ENCODE measurements around the gene FAM50A. TPM values are rescaled to one million over a fixed set of nuclear protein-coding genes. Genes with fewer than 3 reads are reported as not detected.
A peak's percentile ranks its signal among the peaks of the same experiment; 100 is the strongest.

FAM50A gene
- polyA plus RNA-seq, 1 experiment = 69.0 TPM

DNA sequence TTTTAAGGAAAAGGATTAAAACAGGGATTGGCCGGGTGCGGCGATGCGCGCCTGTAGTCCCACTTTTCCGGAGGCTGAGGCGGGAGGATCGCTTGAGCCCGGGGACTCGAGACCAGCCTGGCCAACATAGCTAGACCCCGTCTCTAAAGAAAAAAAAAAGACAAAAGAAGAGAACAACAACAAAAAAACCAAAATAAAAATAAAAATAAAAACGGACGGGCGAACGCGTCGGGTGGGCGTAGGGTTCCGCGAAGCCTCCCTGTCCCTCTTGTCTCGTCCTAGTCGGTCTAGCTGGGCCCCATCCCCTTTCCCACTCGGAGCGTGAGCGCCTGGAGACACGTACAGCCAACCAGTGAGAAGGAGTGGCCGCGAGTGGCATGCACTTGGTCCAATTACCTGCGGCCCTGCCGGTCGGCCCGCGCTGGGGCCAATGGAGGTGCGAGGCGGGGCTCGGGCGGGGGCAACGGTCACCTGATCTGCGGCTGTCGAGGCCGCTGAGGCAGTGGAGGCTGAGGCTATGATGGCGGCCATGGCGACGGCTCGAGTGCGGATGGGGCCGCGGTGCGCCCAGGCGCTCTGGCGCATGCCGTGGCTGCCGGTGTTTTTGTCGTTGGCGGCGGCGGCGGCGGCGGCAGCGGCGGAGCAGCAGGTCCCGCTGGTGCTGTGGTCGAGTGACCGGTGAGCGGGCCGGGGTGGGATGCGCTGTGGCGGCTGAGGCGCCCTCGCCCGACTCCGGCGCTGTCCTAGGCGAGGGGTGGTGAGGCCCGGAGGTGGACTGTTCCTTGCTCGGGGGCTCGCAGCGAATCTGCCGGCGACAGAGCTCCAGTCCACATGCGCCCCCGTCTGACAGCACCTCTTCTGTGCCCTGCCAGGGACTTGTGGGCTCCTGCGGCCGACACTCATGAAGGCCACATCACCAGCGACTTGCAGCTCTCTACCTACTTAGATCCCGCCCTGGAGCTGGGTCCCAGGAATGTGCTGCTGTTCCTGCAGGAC, 15.5 kb upstream of the FAM50A start, which contains the start of gene ATP6AP1:
TSS of gene ATP6AP1 (plus strand) at position 502 of the 996 bp plus-strand sequence. CDS start at position 518, 16 bp downstream.
- DNase-seq (ENCODE audit: low read depth, low spot score) = peak; percentile 82
- Histone ChIP-seq H3K4me3 (ENCODE audit: low read depth, low read length) (peak within 1 kb of the TSS; percentile 71), H3K27me3 (ENCODE audit: control insufficient read depth, insufficient read depth, low read length) (no peaks in the 10 kb centered on the region), H3K9me3 (ENCODE audit: control insufficient read depth, insufficient read depth, low read length) (no peaks in the 10 kb centered on the region), H3K27ac (ENCODE audit: low read depth, low read length) (no peak within 1 kb of the TSS)
- CTCF ChIA-PET = interaction anchor here (0.9 kb wide), 1 partner anchor 98 kb away, joined by 3 read pairs; no protein-coding TSS in a partner anchor
- POLR2A ChIA-PET = interaction anchor here (1.1 to 1.5 kb wide), 4 partner anchors 18 to 62 kb away, joined by 3 to 5 read pairs (median 4); partner anchors contain the start of genes RPL10, SLC10A3 and TAFAZZIN
- TF ChIP-seq, protein P1, sequence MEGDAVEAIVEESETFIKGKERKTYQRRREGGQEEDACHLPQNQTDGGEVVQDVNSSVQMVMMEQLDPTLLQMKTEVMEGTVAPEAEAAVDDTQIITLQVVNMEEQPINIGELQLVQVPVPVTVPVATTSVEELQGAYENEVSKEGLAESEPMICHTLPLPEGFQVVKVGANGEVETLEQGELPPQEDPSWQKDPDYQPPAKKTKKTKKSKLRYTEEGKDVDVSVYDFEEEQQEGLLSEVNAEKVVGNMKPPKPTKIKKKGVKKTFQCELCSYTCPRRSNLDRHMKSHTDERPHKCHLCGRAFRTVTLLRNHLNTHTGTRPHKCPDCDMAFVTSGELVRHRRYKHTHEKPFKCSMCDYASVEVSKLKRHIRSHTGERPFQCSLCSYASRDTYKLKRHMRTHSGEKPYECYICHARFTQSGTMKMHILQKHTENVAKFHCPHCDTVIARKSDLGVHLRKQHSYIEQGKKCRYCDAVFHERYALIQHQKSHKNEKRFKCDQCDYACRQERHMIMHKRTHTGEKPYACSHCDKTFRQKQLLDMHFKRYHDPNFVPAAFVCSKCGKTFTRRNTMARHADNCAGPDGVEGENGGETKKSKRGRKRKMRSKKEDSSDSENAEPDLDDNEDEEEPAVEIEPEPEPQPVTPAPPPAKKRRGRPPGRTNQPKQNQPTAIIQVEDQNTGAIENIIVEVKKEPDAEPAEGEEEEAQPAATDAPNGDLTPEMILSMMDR (IDR thresholded peaks at IDR 0.05; ENCODE audit: low read depth, low read length) = no peak

DNA sequence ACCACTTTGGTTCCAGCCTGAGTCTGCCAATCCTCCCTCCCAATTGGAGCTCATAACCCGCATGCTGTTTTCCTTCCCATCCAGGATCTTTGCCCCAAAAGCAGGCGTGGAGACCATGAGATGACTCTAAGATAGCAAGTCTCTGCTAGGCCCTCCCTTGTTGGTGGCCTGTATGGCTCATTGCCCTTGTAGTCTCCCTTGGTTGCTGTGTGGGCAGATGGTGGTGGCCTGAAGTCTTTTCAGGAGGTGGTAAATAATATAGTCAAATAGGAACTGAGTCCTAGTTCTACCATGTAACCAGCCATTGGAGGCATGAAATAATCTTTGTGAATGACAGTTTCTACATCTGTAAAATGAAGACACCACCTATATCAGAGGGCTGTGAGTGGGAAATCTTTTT, 14.2 kb upstream of the FAM50A start:
- TF ChIP-seq, protein P1 (IDR thresholded peaks at IDR 0.05; ENCODE audit: low read depth, low read length) = no peak
- Histone ChIP-seq H3K9me3 (ENCODE audit: control insufficient read depth, insufficient read depth, low read length) (no peaks in the 10 kb centered on the region), H3K27ac (ENCODE audit: low read depth, low read length) (no peak overlapping the region), H3K27me3 (ENCODE audit: control insufficient read depth, insufficient read depth, low read length) (no peaks in the 10 kb centered on the region), H3K4me3 (ENCODE audit: low read depth, low read length) (peak overlapping the region; percentile 71)
- ChIA-PET POLR2A (no interaction called here), CTCF (interaction anchor here (0.6 to 0.9 kb wide), 2 partner anchors 97 to 303 kb away, joined by 3 read pairs; no protein-coding TSS in a partner anchor)
- DNase-seq (ENCODE audit: low read depth, low spot score) = no peak

DNA sequence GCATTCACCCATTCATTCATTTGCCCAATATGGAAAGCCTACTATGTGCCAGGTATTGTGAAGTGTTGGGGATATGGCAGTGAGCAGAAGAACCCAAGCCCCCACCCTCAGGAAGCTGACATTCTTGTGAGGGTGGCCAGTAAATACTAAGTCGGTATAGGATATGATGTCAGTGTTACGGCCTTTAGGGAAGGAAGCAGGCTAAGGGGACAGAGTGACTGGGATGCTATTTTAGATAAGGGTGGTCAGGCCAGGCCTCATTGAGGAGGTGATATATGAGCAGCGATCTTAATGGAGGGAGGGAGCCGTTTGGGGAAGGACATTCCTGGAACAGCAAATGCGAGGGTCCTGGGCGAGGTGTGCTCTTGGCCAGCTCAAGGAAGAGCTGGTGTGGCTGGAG, 13.5 kb upstream of the FAM50A start:
- TF ChIP-seq, protein P1 (IDR thresholded peaks at IDR 0.05; ENCODE audit: low read depth, low read length) = no peak
- POLR2A ChIA-PET = no interaction called here
- no peak for DNase-seq (ENCODE audit: low read depth, low spot score)
- Histone ChIP-seq H3K27ac (ENCODE audit: low read depth, low read length) (no peak overlapping the region), H3K27me3 (ENCODE audit: control insufficient read depth, insufficient read depth, low read length) (no peaks in the 10 kb centered on the region), H3K9me3 (ENCODE audit: control insufficient read depth, insufficient read depth, low read length) (no peaks in the 10 kb centered on the region), H3K4me3 (ENCODE audit: low read depth, low read length) (no peak overlapping the region)
- CTCF ChIA-PET = interaction anchor here (0.6 kb wide), 1 partner anchor 302 kb away, joined by 3 read pairs; no protein-coding TSS in a partner anchor

DNA sequence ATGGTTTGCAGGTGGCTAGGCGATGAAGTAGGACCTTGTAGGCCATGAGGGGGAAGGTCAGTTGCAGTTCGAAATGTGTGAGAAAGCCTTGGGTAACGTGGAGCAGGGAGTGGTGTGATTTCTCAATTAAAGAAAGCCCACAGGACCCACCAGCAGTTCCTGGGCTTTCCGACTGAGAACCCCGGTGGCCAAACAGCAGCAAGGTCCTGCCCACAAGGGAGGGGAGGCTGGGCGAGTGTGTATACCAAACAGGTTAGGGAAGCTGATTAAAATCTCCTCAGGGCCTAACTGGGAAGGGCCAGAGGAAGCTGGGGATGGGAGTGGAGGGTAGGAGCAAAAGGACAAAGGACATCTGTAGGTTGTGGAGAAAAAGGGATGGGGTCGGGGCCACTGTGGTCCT, 13.0 kb upstream of the FAM50A start:
- Histone ChIP-seq H3K27me3 (ENCODE audit: control insufficient read depth, insufficient read depth, low read length) (no peaks in the 10 kb centered on the region), H3K27ac (ENCODE audit: low read depth, low read length) (no peak overlapping the region), H3K4me3 (ENCODE audit: low read depth, low read length) (no peak overlapping the region), H3K9me3 (ENCODE audit: control insufficient read depth, insufficient read depth, low read length) (no peaks in the 10 kb centered on the region)
- CTCF ChIA-PET = no interaction called here
- DNase-seq (ENCODE audit: low read depth, low spot score) = no peak
- POLR2A ChIA-PET = no interaction called here
- TF ChIP-seq, protein P1 (IDR thresholded peaks at IDR 0.05; ENCODE audit: low read depth, low read length) = no peak

DNA sequence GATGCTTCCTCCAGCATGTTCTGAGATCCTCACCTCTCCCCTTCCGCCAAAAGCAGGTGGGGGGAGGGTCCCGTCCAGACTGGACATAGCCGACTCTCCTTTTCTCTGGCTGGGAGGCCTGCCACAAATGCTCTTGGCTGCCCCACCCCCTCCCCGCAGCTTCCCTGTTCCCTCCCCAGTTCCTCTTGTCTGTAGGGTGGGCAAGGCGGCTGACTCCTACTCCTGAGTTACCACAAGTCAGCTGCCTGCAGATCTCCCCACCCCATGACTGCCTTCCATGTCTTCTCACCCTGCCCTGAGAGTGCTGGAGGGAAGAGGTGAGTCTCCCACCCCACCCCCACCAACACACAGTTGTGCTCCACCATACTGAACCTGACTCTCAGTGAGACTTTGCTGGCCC, 12.6 kb upstream of the FAM50A start:
- TF ChIP-seq, protein P1 (IDR thresholded peaks at IDR 0.05; ENCODE audit: low read depth, low read length) = no peak
- Histone ChIP-seq H3K27me3 (ENCODE audit: control insufficient read depth, insufficient read depth, low read length) (no peaks in the 10 kb centered on the region), H3K9me3 (ENCODE audit: control insufficient read depth, insufficient read depth, low read length) (no peaks in the 10 kb centered on the region), H3K4me3 (ENCODE audit: low read depth, low read length) (no peak overlapping the region), H3K27ac (ENCODE audit: low read depth, low read length) (no peak overlapping the region)
- ChIA-PET POLR2A (no interaction called here), CTCF (no interaction called here)
- no peak for DNase-seq (ENCODE audit: low read depth, low spot score)

All from AG04450 (cell line).